GM19351 (cell line): Measurements from ENCODE around the gene SLC25A25.
"Not testable (repeated sequence)": the region's sequence is repeated elsewhere in the genome, so short reads cannot be mapped to it uniquely, and the experiment has no call there.

Source experiments
- ATAC-seq: cut with Tn5 transposase; IDR thresholded peaks from one replicate; pipeline ENCODE4 v1.9.1; 2021; ENCODE audit warnings: mild to moderate bottlenecking, moderate library complexity; ENCODE audit not compliant: unreplicated experiment

SLC25A25 gene

GRCh38 chr9:128051932-128052709, 15.9 kb upstream of the SLC25A25 start:
- ATAC-seq, result no peak

GRCh38 chr9:128053560-128053959, 14.5 kb upstream of the SLC25A25 start:
- ATAC-seq, result no peak

GRCh38 chr9:128054087-128054486, 13.9 kb upstream of the SLC25A25 start:
- no peak for ATAC-seq

- ATAC-seq, result no peak
These were observed 12.5 kb upstream of the SLC25A25 start for GRCh38 chr9:128055344-128056040.

GRCh38 chr9:128056086-128056485, 11.9 kb upstream of the SLC25A25 start:
- ATAC-seq, result no peak

GRCh38 chr9:128056887-128057723, 10.9 kb upstream of the SLC25A25 start:
- no peak for ATAC-seq

GRCh38 chr9:128057724-128058409, 10.2 kb upstream of the SLC25A25 start:
- no peak for ATAC-seq

- no peak for ATAC-seq
These were observed 8.6 kb upstream of the SLC25A25 start for GRCh38 chr9:128059365-128059983.

GRCh38 chr9:128061275-128061960, 6.6 kb upstream of the SLC25A25 start:
- ATAC-seq, result no peak

- no peak for ATAC-seq
These were observed 5.8 kb upstream of the SLC25A25 start for GRCh38 chr9:128062279-128062678.

GRCh38 chr9:128062846-128063831, 4.9 kb upstream of the SLC25A25 start:
- no peak for ATAC-seq

- ATAC-seq, result no peak
These were observed 1.9 kb upstream of the SLC25A25 start for GRCh38 chr9:128065907-128066712.

- ATAC-seq, result peak; percentile 57
These were observed 1.1 kb upstream of the SLC25A25 start, which contains the start of gene NAIF1 for GRCh38 chr9:128066713-128067644. NAIF1 (minus strand) TSS chr9:128067320; CDS start chr9:128067101, 219 bp downstream.

- ATAC-seq, result peak; percentile 11
These were observed 564 bp downstream of the SLC25A25 start for GRCh38 chr9:128068386-128069205.

- ATAC-seq, result no peak
These were observed 2.8 kb downstream of the SLC25A25 start for GRCh38 chr9:128070874-128071273.

GRCh38 chr9:128071475-128071874, 3.4 kb downstream of the SLC25A25 start:
- not testable (repeated sequence) for ATAC-seq
